GM12864 (cell line): Measurements from ENCODE around the gene AMH.

Source experiments
- DNase-seq: peaks from one replicate; pipeline ENCODE4 v3.0.0-alpha.2; 2011; ENCODE audit warnings: low read depth
- H3K4me3 ChIP-seq: 2 replicates; pipeline ENCODE4 v1.5.1; 2011; ENCODE audit warnings: mild to moderate bottlenecking, low read depth, low read length, control low read depth
- CTCF ChIP-seq: IDR thresholded peaks from 2 replicates; pipeline ENCODE4 v1.5.1; 2011; ENCODE audit warnings: low read depth, mild to moderate bottlenecking, moderate library complexity, low read length, control low read depth, inconsistent platforms; ENCODE audit errors: missing control alignments

AMH gene

DNA sequence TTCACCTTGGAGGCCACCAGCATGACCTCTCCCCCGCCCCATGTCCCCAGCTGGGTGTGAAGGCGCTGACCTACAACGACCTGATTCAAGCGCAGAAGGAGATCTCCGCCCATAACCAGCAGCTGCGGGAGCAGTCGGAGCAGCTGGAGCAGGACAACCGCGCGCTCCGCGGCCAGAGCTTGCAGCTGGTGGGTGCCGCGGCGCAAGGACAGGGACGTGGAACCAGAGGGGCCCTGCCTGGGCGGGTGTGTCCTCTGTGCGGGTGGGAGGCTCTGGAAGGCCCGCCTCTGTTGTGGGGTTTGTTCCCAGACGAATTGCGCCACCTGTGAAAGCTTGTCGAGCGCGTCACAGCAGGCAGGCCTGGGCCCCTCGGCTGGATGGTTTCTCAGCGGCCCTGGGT lies 35.3 kb upstream of the AMH start:
- no peak for DNase-seq
- no peak for TF ChIP-seq CTCF
- no peak overlapping the region for H3K4me3 ChIP-seq

- TF ChIP-seq CTCF = no peak
- DNase-seq = no peak
- no peak overlapping the region for H3K4me3 ChIP-seq
Measured at GRCh38 chr19:2214251-2214650, 34.9 kb upstream of the AMH start.

DNA sequence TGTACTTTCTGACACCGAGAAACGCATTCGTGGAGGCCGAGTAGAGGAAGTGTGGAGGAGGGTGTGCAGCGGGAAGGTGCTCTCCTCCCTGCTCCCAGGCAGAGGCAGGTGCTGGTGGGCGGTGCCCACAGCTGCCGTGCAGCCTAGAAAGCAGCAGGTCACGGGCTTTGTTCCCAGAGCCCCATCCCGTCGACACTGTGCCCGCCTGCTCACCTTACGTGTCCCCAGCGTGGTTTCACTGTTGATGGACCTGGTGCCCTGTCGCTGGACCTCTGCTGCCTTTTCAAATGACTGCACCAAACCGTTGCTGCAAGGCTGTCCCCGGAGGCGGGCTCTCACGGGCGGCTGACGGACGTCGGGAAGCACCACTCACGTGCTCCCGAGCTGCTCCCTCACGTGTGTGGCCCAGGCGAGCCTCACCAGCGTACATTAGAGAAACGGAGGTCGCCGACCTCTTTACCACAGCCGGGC lies 33.8 kb upstream of the AMH start:
- no peak for TF ChIP-seq CTCF
- no peak overlapping the region for H3K4me3 ChIP-seq
- DNase-seq = no peak

DNA sequence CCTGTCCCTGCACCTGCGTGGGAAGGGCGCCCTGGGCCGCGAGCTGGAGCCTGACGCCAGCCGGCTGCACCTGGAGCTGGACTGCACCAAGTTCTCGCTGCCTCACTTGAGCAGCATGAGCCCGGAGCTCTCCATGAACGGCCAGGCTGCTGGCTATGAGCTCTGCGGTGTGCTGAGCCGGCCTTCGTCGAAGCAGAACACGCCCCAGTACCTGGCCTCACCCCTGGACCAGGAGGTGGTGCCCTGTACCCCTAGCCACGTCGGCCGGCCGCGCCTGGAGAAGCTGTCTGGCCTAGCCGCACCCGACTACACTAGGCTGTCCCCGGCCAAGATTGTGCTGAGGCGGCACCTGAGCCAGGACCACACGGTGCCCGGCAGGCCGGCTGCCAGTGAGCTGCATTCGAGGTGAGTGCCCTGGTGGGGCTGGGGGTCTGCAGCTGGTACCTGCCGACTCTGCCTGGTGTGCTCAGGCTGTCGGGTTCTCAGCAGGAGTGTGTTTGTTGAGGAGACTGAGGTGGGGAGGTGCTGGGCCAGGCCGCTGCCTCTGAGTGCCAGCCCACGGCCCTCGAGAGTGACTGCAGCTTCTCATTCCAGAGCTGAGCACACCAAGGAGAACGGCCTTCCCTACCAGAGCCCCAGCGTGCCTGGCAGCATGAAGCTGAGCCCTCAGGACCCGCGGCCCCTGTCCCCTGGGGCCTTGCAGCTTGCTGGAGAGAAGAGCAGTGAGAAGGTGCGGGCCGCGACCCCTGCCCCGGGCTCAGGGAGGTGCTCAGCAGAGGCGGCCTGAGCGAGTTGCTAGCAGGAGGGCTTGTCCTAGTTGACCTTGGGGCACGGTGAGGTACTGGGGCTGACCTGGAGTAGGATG lies 32.5 kb upstream of the AMH start:
- no peak for TF ChIP-seq CTCF
- no peak for DNase-seq
- H3K4me3 ChIP-seq = no peak overlapping the region

DNA sequence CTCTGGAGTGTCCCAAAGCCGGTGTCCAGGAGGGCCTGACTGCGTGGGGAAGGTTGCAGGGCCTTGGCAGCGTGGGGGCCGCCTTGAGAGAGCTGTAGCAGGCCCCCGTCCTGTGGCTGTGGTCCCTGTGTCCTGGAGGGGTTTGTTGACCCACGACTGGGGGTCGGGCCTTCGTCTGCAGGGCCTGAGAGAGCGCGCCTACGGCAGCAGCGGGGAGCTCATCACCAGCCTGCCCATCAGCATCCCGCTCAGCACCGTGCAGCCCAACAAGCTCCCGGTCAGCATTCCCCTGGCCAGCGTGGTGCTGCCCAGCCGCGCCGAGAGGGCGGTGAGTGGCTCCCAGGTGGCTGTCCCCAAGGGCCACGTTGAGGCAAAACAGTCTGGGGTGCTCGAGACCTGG lies 31.5 kb upstream of the AMH start:
- no peak for TF ChIP-seq CTCF
- no peak overlapping the region for H3K4me3 ChIP-seq

GRCh38 chr19:2219726-2220125 lies 29.4 kb upstream of the AMH start:
- no peak overlapping the region for H3K4me3 ChIP-seq
- DNase-seq = no peak

More for the DNA sequence above, 31.5 kb upstream of the AMH start:
- no peak for DNase-seq

More at GRCh38 chr19:2219726-2220125, 29.4 kb upstream of the AMH start:
- TF ChIP-seq CTCF = no peak
